GM19452 (cell line): ENCODE measurements around the gene CTNNA1.
"Not testable (repeated sequence)": the region's sequence is repeated elsewhere in the genome, so short reads cannot be mapped to it uniquely, and the experiment has no call there.

ENCODE experiments used
- ATAC-seq: cut with Tn5 transposase; IDR thresholded peaks from one replicate; pipeline ENCODE4 v1.9.1; 2021; ENCODE audit not compliant: unreplicated experiment

Gene CTNNA1

DNA sequence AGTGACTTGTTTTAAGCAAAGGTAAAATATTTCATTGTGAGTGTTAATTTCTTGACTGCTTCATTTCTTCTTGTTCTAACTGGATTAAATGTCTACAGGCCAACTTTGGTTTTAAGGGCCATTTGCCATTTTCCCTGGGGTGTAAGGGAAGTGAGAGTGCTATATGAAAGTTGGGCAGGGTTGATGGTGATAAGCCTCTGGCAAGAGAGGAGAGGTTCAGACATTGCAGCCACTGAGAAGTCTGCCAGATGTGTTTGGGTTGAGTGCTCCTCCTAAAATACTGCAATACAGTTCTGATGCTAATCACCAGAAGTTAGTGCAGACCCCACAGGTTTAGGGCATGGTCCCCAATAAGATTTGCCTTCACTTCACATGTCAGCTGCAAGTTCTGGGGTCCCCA, 136.8 kb downstream of the CTNNA1 start:
- no peak for ATAC-seq

DNA sequence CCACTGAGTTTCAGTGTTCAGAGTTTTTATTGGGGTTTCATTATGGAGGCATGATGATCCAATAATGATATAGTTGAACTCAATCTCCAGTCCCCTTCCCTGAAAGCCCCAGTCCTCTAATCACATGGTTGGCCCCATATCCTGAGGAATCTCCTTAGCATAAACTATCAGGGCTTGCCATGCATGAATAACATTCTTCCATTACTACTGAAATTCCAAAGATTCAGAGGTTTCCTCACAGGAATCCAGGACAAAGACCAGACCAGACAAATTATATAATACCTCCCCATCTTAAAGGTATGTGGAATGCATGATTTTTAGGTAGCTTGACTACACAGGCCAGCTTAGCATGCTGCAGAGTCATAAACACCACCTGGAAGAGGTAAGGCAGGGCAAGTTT, 137.4 kb downstream of the CTNNA1 start:
- ATAC-seq, result no peak

DNA sequence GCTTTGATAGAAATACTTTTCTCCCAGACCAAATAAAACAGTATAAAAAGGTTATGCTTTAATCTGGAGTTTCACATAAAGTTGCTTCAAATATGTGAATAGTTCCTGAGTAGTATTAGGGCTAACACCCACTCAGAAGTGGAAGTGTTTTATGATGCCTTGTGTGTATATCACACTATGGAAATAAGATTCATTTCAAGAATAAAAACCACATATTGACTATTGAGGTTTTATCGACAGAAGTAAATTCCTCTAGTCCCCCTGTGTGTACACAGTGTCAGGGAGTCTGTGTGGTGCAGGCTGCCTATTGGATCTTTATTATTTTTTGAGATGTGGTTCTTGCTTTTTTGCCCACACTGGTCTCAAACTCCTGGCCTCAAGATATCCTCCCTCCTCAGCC, 142.7 kb downstream of the CTNNA1 start:
- ATAC-seq, result no peak

DNA sequence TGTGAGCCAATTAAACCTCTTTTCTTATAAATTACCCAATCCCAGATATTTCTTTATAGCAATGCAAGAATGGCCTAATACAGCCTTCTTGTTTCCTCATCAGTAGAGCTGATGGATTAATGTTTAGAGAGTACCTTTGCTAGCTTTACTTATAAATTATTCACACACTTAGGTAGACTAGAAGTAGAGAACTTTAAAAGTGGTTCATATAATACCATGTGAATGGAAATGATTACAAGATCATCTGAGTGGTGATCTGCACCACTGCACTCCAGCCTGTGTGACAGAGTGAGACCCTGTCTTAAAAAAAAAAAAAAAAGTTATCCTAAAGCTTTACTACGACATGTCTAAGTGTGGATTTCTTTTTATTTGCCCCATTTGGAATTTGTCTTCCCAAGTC, 145.1 kb downstream of the CTNNA1 start:
- ATAC-seq, result no peak

- ATAC-seq, result no peak
Observed at GRCh38 chr5:138898742-138899141, 145.5 kb downstream of the CTNNA1 start.

GRCh38 chr5:138900281-138900965, 147.2 kb downstream of the CTNNA1 start:
- ATAC-seq, result no peak

DNA sequence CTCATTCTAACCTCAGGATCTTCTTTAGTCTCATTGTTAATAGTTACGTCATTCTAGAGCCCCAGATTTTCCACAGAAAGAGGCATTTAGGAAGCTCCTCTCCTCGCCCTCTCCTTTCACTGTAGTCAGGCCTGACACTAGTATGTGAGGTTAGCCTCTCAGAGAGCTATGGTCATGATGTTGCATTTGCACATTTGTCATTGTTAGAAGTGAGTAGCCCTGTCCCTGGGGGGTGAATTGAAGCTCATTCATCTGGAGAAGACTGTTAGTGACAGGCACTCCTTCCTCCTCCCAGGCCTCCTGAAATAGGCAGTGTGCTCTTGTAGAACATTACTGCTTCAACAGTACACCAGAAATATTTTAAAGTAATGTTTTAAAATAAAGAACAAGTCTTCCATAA, 148.5 kb downstream of the CTNNA1 start:
- ATAC-seq, result no peak

- ATAC-seq, result no peak
Observed at GRCh38 chr5:138903130-138903775, 150.0 kb downstream of the CTNNA1 start.

- no peak for ATAC-seq
Observed at GRCh38 chr5:138905541-138905940, 152.3 kb downstream of the CTNNA1 start.

DNA sequence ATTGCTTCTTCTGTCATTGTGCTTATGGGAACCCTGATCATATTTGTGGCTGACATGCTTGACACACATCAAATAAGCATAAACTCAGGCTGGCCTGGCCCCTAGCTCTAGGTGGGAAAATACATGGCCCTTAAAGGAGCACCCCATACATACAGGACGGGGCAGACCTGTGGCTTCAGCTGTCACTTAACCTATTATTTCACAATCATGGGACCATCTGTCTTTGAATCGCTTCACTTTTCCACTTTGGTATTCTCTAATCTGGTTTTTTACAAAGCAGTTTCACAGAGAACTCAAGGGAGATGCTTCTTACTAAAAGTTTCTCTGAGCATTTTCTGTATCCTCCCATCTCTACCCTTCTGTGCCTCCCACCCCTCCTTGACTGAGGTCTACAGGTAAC, 156.5 kb downstream of the CTNNA1 start:
- ATAC-seq, result no peak

DNA sequence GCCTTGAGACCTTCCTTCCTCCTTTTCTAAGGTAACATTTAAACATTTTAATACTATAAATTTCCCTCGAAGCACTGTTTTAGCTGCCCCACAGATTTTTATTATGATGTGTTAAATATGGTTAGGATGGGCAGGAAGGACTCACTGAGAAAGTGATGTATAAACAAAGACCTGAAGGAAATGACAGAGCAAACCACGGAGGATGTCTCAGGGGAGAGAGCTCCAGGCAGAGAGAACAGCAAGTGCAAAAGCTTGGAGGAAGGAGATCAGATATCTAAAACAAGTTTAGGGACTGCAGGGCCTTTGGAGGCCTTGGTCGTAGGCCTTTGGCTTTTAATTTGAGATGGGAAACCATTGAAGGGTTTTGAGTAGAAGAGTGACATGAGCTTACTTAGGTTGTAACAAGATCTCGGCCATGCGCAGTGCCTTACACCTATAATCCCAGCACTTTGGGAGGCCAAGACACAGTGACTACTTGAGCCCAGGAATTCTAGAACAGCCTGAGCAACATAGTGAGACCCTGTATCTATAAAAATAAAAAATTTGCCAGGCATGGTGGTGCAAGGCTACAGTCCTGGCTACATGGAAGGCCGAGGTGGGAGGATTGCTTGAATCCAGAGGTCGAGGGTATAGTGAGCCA, 157.4 kb downstream of the CTNNA1 start:
- ATAC-seq, result no peak

- no peak for ATAC-seq
Observed at GRCh38 chr5:138911441-138911840, 158.2 kb downstream of the CTNNA1 start.

DNA sequence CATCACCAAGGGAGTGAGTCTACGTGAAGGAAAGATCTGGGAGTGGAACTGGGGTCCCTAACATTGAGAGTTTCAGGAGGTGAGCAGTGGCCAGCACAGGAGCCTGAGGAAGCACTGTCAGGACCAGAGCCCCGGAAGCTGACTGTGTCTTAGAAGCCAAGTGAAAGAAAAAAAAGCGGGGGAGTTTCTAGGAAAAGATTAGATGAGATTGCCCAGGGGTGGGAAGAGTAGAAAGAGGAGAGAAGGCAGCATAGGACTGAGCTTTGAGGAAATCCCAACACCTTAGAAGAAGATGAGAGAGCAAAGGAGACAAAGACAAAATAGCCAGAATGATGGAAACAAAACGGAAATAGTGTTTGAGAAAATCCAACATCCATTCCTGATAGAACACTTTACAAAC, 158.9 kb downstream of the CTNNA1 start:
- no peak for ATAC-seq

DNA sequence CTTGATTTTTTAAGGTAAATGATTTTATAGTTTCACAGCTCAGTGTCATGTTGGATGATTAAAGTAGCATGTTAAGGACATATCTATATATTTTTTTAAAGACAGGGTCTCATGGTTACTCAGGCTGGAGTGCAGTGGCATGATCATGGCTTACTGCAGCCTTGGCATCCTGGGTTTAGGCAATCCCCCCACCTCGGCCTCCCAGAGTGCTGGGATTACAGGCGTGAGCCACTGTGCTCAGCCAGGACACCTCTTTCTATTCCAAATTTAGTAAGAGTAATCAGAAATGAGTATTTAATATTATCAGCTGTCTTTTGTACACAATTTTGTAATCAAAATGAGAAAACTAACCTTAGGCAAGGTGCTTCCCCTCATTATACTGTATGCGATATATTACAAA, 160.5 kb downstream of the CTNNA1 start:
- ATAC-seq, result no peak

GRCh38 chr5:138914338-138914737, 161.1 kb downstream of the CTNNA1 start:
- ATAC-seq, result no peak

DNA sequence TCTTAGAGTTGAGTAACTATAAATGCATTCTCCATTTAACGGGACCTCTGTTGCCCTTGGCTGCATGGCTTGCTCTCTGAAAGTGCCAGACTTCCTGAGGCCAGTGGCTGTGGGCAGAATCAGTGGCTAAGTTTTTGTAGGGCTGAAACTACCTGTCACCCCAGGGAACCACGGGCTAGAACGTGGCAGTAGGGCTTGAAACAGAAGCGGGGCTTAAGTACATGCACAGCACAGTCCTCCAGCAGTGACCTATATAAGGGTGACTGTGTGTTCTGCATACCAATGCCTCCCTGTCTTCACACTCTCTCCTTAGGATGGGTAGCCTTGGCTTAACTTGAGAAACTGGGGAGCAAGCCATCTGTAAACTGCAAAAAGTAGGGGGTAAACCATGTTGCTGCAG, 165.5 kb downstream of the CTNNA1 start:
- no peak for ATAC-seq

- ATAC-seq, result no peak
Observed at GRCh38 chr5:138920181-138920580, 167.0 kb downstream of the CTNNA1 start.

- not testable (repeated sequence) for ATAC-seq
Observed at GRCh38 chr5:138921362-138921761, 168.1 kb downstream of the CTNNA1 start.

- ATAC-seq, result no peak
Observed at GRCh38 chr5:138922494-138922893, 169.3 kb downstream of the CTNNA1 start.

GRCh38 chr5:138925090-138925635, 171.9 kb downstream of the CTNNA1 start:
- ATAC-seq, result no peak

DNA sequence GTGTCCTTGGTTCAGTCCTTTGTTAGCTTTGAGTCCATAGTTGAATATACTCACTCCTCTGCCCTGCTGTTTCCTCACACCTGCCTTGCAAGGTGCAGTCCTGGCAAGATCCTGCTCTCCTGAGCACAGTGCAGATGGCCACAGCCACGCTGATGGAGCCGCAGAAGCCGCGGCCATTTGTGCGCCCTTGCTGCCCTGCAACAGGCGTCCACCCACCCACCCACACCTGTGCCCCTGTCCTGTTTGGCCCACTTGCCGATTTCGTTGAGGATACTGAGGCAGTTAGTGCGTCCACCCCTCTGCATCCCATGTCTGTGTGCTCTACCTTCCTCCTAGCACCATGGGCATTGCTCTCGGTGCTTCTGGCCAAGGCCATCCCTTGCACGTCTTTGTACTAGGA, 173.0 kb downstream of the CTNNA1 start:
- ATAC-seq, result no peak
